Upper lobe of left lung (tissue), 4 donors: ENCODE measurements around the gene PHF20.

Source experiments
- CTCF ChIP-seq, 6 experiments: fragments of 450-650 bp in 4 of 6; fragments of 200-600 bp in 2 of 6; sonication (generic) in 2 of 6; IDR thresholded peaks; one replicate each; pipeline ENCODE4 v1.5.1; 2016 to 2019; ENCODE audit warnings: antibody characterized with exemption in 6 of 6
- EP300 ChIP-seq, 4 donors: sonication (generic); formaldehyde crosslinking; IDR thresholded peaks; one replicate each; pipeline ENCODE4 v1.5.1; 2017; ENCODE audit warnings: antibody characterized with exemption in 4 of 4, control low read depth in 2 of 4
- POLR2A ChIP-seq, 4 donors: fragments of 450-650 bp; IDR thresholded peaks; one replicate each; pipeline ENCODE4 v1.5.1; 2016 to 2017; ENCODE audit warnings: antibody characterized with exemption in 4 of 4, mild to moderate bottlenecking in 2 of 4
- POLR2AphosphoS5 ChIP-seq, 2 donors: sonication (generic); formaldehyde crosslinking; IDR thresholded peaks; one replicate each; pipeline ENCODE4 v1.5.1; 2017; ENCODE audit warnings: antibody characterized with exemption in 2 of 2

GRCh38 chr20:35971981-35972380, 200.2 kb downstream of the PHF20 start:
- TF ChIP-seq CTCF (IDR thresholded peaks at IDR 0.05) (no peak), POLR2AphosphoS5 (IDR thresholded peaks at IDR 0.05) (no peak), POLR2A (IDR thresholded peaks at IDR 0.05) (no peak), EP300 (IDR thresholded peaks at IDR 0.05) (no peak)
